ENCODE results near the gene SPEF1. TPM values are rescaled to one million over a fixed set of nuclear protein-coding genes. Genes with fewer than 3 reads are reported as not detected.

Gene SPEF1
- total and polyA plus RNA-seq, 10 of the 15 experiments (the other 5 are each of a cell fraction or from before 2014, with no cell fraction given) = 0.12 TPM; not detected in 9

GRCh38 chr20:3749689-3750531, 31.3 kb downstream of the SPEF1 start:
- Histone ChIP-seq H2AFZ (ENCODE audit: control insufficient read depth, low read depth, low read length) (no peak overlapping the region), H3K79me2 (ENCODE audit: control insufficient read depth, insufficient read depth, low read length) (no peaks in the 10 kb centered on the region), H3K27ac (ENCODE audit: control insufficient read depth, insufficient read depth) (no peak overlapping the region), H3K9me3 (replicated peaks; ENCODE audit: control insufficient read depth, insufficient read depth, low read length) (no peaks in the 10 kb centered on the region), H3K4me2 (ENCODE audit: control insufficient read depth, insufficient read depth) (no peak overlapping the region), H3K9ac (ENCODE audit: control insufficient read depth, insufficient read depth, low read length) (no peak overlapping the region), H3K4me1 (ENCODE audit: control insufficient read depth, insufficient read depth, low read length) (no peaks in the 10 kb centered on the region), H4K20me1 (ENCODE audit: control insufficient read depth, insufficient read depth) (no peaks in the 10 kb centered on the region), H3K4me3 (no peak overlapping the region), H3K27me3 (replicated peaks in 1 of 2; ENCODE audit: control insufficient read depth in 2 of 2, insufficient read depth in 2 of 2, low read length in 1 of 2) (no peaks in the 10 kb centered on the region), H3K36me3 (ENCODE audit: control insufficient read depth in 2 of 2, insufficient read depth in 2 of 2, low read length in 1 of 2) (no peaks in the 10 kb centered on the region)
- BruUV-seq (replicated peaks) = no TSS peak
- ChIA-PET SMC1A (ENCODE audit: uncharacterized antibody, unreplicated experiment) (interaction anchor here (0.8 to 0.9 kb wide), 3 partner anchors 18 to 208 kb away, joined by 3 read pairs; partner anchors contain the start of gene ADISSP), CTCF (interaction anchor here (0.6 to 1.9 kb wide), 7 partner anchors 9 to 167 kb away, joined by 3 to 9 read pairs (median 3); partner anchors contain the start of gene ADISSP), RAD21 (ENCODE audit: unreplicated experiment) (no interaction called here), POLR2A (no interaction called here)
- peak; percentile 67 for ATAC-seq
- no peak for FAIRE-seq
- in situ Hi-C loops (cut with MboI) (no loop called here), intact Hi-C loops (cut with micrococcal nuclease; ENCODE audit: unreplicated experiment) (loop anchor here (2.0 kb wide), 2 partner anchors 33 to 71 kb away; partner anchors contain the start of gene AP5S1)
- no peak for TF ChIP-seq HCFC1 (IDR thresholded peaks at IDR 0.05; ENCODE audit: low read length)
- TF ChIP-seq HDAC6 (IDR thresholded peaks at IDR 0.05; ENCODE audit: unreplicated experiment) = no peak
- no peak for TF ChIP-seq NFXL1 (IDR thresholded peaks at IDR 0.05; ENCODE audit: borderline replicate concordance)
- TF ChIP-seq LARP7 (IDR thresholded peaks at IDR 0.05) = 0 out of 2 replicates have a peak, but pooled peaks have one; percentile 25
- TF ChIP-seq, protein P1, sequence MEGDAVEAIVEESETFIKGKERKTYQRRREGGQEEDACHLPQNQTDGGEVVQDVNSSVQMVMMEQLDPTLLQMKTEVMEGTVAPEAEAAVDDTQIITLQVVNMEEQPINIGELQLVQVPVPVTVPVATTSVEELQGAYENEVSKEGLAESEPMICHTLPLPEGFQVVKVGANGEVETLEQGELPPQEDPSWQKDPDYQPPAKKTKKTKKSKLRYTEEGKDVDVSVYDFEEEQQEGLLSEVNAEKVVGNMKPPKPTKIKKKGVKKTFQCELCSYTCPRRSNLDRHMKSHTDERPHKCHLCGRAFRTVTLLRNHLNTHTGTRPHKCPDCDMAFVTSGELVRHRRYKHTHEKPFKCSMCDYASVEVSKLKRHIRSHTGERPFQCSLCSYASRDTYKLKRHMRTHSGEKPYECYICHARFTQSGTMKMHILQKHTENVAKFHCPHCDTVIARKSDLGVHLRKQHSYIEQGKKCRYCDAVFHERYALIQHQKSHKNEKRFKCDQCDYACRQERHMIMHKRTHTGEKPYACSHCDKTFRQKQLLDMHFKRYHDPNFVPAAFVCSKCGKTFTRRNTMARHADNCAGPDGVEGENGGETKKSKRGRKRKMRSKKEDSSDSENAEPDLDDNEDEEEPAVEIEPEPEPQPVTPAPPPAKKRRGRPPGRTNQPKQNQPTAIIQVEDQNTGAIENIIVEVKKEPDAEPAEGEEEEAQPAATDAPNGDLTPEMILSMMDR (IDR thresholded peaks at IDR 0.05 in 2 of 3, conservative IDR thresholded peaks at IDR 0.05 in 1 of 3; ENCODE audit: control insufficient read depth in 2 of 3, extremely low read depth in 1 of 3, insufficient read depth in 1 of 3, low read depth in 3 of 3, low read length in 3 of 3) = peak; percentile 36 to 66 (median 61)
- TF ChIP-seq YY1 (IDR thresholded peaks at IDR 0.05; ENCODE audit: low read depth, low read length) = peak; percentile 41; the same call in 1 of the 2 replicates
- peak; percentile 21; the same call in 1 of the 2 replicates for TF ChIP-seq SMC3 (IDR thresholded peaks at IDR 0.05; ENCODE audit: borderline replicate concordance, low read length)
- TF ChIP-seq SRF (IDR thresholded peaks at IDR 0.05; ENCODE audit: low read depth in 2 of 2, low read length in 2 of 2) = no peak
- peak; percentile 33; the same call in 1 of the 2 replicates for TF ChIP-seq POLR2A (IDR thresholded peaks at IDR 0.05; ENCODE audit: low read depth, low read length)
- no peak for DNase-seq (ENCODE audit: low read depth, low spot score)
- WGBS (ENCODE audit: insufficient coverage, insufficient replicate concordance, low lambda C conversion rate, missing lambda C conversion rate) = 66% methylated on average over 72 of the region's 72 CpGs
